Measurements from ENCODE around the gene HDAC7.

Gene HDAC7

DNA sequence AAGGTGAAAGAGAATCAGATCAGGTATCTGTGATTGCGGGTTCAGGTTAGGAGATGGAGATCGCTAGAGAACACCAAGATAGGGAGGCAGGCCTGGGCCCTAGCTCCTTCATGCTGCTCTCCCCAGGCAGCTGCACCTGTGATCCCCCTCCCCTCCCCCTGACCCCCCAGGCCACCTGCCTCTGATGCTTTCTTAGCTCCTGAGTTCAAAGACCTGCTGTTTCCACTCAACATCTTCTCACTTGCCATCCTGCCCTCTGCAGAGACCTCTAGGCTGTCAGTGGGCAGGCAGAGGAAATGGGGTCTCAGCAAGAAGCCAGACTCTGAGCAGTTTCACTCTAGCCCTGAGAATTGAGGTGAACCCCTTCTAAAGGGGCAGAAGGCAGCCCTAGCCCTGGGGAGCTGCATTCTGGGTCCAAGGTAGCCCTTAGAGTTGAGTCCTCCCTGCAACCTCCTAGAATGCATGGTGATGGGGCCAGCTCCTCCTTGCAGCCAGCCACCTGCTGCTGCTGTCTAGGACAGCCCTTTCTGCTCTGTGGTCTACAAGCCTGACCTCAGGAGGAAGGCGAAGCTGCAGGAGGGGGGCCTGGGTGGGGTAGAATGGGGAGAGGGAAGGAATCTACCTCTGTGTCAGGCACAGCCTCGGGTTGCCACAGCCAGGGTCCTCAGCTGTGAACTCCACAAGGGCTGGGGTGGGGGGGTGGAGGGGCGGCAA, 53.0 kb downstream of the HDAC7 start:
- no peak for DNase-seq

DNA sequence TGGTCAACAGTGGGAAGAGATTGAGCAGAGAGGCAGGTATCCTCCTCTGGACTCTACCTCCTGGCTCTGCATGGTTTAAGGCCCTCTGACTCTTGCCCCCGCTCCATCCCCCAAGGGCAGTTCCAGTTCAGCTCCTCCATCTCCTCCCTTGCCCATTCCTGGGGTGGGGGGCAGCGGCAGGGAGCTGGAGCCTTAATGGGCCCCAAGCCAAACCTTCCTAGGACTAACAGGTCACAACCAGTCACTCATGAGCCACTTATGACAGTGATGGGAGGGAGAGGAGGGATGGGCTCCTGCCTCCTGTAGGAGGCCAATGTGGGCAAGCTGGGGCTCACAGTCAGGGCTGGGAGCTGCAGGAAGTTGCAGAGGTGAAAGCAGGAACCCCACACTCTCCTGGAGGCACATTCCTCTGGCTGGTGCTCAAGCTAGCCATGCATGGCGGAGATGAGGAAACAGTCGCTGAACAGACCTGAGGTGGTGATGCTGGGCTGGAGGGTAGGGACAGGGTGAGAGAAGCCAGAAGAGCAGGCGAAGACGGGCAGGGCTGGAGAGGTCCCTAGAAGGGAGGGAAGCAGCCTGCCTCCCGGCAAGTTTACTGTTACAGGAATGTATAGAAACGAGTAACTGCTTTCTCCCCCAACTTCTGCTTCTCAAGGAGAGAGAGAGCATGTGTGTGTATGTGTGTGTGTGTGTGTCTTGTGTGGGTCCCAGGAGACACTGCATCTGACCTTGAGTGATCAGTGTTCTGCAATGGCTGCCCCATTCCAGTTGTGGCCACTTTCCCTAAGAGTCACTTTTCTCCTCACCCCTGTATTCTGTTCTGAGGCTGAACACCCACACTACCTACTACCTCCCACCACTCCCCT, 56.0 kb downstream of the HDAC7 start:
- no peak for DNase-seq

DNA sequence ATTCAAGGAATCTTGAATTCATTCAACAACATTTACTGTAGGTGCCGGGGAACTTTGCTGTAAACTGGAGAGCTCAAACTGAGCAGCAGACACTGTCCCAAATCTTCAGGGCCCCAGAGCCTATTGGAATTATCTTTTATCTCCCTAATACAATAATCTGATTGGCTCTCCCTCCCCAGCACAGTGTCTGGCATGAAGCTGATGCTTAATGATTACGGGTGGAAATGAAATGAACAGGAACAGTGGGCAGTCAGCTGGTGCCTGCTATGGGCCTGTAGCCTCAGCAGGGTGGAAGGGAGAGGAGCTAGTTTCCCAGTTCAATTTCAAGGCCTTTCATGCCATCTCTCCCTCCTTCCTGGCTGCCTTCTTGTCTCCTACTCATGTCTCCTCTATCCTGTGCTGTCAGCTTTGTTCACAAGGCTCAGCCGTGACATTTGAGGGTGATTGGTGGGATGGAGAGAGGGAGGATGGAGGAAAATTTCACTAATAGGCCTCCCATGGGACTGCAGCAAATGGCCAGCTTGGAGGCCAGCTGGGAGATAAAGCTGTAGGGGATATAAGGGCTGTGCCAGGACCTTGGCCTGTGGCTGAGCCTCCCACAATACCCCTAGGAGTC, 56.7 kb downstream of the HDAC7 start:
- DNase-seq = no peak

DNA sequence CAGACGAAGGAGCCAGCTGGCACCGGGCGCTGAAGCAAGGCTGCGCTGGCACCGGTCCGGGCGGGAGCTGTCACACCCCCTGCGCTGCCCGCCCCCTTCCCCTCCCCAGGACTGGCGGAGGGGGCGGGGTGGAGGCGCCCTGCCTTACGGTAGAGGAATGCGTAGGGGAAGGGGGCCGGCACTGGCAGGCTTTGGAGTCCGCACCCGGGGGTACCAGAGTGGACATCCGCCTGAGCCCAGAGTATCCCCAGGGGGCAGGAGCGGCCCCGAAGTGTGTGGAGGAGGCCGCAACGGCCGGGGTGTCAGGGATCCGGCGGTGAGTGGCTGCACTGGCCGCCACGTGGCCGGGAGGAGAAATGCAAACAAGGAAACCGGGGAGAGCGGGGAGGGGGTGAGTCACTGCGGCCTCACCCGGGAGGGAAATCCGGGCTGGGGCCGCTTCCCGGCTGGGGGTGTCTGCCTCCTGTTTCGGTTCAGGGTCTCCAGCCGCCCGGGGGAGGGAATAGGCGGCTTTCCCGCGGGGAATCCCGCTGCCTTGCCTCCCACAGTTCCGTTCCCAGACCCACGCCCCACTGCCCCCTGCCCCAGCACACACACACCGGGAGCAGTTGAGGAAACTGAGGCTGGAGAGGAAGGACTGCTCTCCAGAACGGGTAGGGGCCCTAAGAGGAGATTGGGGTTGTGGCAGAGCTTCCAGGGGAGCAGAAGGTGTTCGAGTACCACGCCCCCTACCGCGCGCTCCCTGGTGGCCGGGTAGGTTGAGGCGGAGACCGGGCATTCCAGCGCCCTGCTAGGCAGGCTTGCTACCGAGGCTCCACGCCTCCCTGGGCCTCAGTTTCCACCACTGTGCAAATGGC, 60.6 kb downstream of the HDAC7 start, which contains the start of gene RAPGEF3:
Gene RAPGEF3 (minus strand): TSS at position 47 of the 857 bp plus-strand sequence. CDS start 324 bp downstream, outside the sequence.
- DNase-seq = peak in 50 of 51 donors; percentile 59 to 98 (median 92)

DNA sequence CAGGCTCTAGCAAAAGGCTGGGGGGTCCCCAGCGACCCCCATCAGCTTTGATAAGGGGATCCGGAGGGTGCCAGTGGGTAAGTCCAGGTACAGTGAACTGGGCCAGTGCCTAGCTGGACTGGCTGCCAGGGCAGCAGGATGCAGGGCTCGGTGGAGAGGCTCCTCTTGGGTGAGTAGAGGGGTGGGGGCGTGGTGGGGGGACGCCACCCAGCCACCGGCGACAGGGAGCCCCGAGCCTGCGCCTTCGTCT, 61.2 kb downstream of the HDAC7 start:
- DNase-seq = no peak

DNA sequence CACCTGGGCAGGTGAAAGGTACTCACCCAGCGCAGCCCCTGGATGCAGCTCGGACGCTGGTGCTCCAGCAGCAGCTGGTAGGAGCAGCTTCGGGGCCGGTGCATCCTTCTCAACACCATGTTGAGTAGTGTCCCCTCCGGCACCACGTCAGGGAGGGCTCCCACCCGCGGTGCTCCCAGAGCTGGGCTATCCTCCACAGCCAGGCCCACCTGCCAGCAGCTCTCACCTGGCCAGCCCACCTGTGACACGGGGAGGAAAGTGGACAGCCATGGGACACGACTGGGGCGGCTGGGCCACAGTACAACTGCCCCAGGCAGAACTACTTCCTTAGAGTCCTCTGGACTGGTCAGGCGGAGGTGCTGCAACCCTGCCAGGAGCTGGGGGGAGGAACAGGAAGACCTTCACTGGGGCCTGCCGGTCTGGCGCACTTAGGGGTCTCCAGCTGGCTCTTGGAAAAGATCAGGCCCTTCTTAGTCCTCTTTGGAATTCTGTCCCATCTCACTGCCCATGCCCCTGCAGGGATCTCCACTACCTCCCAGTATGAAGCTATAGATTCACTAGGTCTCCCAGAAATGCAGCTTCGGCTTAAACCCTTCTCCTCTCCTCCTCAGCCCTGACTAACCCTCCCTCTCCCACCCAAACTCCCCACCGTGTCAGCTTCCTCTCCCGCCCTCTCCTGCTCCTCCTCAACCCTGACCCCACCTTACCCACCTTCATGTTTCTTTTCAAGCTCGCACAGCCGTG, 61.7 kb downstream of the HDAC7 start:
- peak in 23 of 51 donors; percentile 18 to 78 (median 47) for DNase-seq

DNA sequence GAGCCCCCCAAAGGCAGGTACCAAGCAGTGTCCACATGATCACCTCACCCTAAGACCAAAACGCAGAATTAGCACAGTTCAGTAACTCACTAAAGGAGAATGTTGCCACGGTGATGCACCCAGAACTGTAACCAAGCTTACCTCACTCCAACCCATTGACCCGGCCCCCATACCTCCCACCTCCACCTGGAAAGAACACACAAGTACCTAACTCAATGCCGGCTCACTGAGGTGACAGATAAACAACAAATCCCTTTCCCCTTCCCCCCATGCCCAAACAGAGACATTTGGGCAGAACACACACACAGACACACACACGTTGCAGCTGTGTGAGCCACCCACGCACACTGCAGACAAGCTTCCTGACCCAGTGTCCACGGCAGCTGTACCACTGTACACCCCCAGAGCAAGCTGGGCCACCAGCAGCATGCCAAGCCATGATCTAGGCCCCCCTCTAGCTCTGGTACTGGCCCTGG, 62.3 kb downstream of the HDAC7 start:
- peak in 7 of 51 donors; percentile 31 to 68 (median 50) for DNase-seq

DNA sequence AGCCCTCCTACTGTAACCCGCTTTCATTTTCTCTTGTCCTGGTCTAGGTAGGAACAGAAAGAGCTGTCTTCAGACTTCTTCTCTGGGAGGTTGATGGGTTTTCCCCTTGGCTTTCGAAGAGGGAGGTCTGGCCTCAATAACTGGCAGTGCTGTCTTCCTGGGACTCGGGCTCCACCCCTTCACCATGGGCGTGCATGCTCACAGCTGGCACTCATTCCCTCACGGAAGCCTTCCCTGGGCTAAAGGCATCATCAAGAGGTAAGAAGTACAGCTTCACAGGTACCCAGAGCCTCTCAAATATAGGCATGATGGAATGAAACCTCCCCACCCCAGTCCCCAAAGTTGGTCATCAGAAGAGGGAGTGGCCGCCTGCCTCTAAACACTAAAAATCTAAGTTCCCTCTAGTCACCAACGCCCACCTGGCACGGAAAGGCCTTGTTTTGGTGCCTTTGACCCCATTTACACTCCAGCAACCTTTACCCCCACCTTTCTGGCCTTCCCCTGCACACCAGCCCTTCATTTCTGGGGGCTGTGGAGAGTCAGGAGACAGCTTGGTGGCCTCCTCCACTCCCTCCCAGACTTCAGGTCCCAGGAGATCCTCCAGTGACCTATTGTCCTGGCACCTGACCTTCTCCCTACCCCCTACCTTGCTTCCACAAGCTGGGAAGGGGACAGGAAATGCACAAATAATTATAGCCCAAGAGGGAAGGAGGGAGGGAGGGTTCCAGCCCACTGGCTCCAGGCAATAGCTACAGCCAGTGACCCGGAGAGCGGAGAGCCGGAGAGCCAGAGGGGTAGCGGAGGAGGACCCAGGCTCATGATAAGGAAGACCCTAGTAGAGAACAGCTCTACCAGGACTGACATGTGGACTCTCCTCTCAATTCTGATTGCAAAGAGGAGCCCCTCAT, 63.8 kb downstream of the HDAC7 start:
- DNase-seq = peak in 7 of 51 donors; percentile 15 to 40 (median 19)

DNA sequence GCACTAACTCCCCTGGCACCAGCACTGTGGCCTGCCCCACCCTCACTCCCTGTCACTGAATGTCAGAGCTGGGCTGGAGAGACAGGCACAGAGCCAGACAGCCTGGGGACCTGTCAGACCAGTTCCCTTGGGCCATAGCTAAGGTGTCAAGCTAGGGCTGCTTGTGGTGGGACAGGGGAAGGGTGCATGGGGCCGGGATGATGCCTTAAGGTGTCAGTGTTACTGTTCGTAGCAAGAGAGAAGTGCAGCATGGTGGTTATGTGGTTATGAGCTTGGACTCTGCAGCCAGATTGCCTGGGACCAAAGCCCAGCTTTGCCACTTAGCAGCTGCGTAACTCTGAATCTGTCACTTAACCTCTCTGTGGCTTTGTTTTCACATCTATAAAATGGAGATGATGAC, 64.8 kb downstream of the HDAC7 start:
- peak in 6 of 51 donors; percentile 13 to 32 (median 19) for DNase-seq

DNA sequence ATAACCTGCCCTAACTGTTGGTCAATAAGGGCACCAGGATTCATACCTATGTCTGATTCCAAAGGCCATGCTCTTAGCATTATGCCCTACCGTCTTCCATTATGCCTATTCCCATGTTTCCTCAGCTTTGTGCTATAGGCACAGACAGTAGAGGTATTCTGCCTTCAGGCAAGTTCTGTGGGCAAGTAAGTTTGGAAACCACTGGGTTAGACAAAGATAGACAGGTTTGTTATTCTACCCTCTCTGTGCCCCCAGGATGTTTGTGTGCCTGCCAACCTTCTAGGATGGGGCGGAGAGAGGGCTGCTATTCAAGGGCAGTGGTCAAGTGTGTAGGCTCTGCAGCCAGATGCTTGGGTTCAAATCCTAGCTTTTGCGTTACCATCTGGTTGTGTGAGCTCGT, 65.6 kb downstream of the HDAC7 start:
- no peak for DNase-seq

DNA sequence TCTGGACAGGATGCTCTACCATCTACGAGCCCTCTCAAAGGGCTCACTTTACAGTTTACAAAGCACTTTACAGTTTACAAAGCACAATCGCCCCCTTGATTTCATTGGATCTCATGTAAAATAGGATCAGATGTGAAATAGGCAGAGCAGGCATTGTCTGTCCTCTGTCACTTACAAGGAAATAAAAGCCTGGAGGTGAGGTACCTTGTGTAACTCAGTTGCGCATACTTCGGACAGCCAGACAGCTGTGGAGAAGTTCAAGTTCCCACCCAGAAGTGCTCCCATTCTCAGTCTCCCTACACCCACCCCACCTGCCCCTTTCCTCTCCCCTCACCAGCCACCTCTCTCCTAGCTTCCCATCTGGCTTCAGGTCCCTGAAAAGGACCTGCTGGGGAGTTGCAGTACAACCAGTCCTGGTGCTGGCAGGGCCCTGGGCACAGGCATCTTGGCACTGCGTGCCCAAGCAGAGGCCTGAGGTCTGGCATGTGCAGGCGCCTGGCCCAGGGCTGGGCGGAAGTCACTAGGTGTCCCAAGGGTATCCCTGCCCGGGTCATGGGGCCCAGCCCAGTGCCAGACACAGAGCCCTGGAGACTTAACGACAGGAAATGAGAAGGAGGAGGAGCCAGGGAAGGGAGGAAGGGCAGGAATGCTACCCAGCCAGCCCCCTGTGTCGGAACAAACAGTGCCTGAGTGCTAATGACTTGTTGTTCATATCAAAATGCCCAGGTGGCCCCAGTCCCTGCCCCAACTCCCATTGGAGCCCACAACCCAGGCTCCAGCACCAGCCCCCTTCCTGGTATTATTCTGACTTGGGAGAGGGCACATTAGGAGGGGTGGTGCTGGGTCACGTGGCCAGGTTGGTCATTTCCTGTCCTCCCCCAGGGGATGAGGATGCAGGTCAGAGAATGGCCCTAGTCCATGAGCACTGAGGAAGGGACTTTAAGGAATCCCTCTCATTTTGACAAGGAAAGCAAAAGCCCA, 66.4 kb downstream of the HDAC7 start:
- DNase-seq = peak in 13 of 51 donors; percentile 23 to 52 (median 33)

DNA sequence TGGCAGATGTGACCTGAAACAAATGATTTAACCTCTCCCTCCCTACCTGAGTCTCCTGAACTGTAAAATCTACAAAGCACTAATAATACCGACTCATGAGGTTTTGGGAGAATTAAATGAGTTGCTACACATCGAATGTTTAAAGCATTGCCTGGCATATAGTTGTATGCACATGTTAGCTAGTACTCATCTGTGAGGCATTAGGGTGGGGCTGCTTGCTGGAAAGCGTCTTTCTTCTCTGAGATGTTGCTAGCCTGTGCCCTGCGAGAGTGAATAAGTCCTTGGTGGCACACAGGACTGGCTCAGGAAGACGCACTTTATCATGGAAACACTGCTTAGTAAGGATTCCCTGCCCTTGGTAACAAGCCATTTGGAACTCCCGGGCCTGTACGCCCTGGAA, 67.2 kb downstream of the HDAC7 start:
- DNase-seq = no peak

DNA sequence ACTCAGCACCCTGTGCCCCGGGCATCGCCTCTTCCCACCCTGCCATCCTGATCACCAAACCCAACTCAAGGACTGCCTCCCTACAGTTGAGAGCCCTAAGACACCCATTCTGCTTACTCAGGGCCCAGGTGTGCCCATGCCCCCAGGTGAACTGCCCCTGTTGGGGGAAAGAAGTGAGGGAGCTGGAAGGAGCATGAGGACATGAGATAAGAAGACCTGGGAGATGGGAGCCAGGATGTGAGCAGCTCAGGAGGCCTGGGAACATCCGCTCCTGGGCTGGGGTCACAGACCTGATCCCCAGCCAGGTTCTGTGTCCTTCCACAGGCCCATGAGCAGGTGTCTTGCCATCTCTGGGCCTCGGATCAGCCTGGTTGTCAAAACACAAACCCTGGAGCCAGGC, 67.6 kb downstream of the HDAC7 start:
- no peak for DNase-seq

DNA sequence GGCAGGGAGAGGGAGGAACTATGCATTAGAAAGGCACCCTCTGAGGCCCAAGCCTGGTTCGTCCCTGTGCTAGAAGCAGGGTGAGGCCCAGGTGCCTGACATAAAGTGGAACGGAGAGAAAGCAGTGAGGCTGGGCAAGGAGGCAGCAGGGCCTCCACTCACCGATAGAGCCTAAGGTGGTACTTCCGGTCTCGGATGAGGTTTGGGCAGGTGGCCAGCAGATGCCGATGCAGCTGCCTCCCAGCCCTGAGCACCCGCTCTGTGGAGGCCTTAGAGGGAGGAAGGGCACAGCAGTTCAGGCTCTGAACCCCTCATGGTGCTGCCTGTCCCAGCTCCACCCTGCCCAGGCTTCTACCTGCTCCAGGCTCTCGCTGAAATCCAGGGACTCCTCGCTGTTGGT, 68.1 kb downstream of the HDAC7 start:
- no peak for DNase-seq

DNA sequence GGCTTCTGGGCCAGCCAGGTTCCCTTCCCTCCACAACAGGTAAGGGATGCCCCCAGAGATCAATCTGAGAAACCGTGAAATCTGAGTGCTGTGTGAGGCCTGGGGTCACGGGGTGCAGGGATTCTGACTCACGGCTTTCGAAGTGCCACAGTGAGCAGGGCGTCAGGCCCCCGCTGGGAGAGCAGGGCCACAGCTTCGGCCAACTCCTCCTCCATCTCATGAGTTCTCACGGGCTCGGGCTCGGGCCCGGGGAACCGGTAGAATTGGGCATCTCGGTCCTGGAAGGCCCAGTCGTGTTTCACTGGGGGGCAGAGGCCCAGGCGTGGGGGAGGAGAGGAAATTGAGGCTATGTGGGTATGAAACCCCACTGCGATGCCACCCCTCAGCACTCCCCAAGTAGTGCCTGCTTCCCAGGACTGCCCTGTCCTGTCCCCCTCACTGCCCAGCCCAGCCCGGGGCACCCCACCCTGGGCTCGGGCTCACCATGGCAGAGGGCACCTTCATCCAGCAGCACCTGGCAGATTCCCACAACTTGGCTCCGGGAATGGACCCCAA, 68.7 kb downstream of the HDAC7 start:
- no peak for DNase-seq

DNA sequence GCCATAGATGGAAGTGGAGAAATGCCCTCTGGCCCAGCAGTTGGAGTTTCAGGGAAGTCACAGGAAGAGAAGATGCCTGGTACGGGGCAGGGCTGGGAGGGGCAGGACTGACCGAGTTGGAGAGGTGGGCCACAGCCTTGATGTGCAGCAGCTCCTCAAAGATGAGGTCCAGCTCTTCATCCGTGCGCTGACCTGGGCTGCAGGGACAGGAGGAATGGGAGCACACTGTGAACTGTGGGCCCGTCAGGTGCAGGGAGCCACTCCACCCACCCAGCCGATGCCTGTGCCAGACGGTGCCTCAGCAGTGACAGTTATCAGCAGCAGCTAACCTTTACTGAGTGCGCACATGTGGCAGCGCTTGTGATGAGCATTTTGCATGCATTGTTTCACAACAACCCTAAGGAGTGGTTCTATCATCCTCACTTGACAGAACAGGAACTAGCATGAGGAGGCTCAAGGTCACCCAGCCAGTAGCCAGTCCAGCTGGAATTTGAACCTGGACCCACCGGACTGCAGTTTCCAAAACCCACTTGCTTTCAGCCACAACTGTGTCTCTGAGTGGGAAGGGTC, 69.4 kb downstream of the HDAC7 start:
- DNase-seq = no peak

DNA sequence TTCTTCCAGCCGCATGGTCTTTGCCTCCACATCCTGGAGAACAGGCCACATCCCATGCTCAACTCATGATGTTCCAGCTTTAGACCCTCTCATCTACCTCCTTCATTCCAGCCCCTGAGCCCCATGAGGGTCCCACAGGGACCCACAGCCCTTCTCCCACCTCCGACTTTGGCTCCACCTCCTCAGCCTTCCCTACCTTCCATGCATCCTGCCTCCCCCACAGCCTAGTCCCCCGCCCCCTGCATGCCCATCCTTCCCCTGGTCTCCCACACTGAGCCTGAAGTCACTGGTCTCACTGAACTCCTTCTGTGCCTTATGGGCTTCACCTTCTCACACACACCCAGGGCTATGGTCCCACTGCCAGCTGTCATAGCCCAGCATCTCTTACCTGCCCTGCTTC, 70.8 kb downstream of the HDAC7 start:
- DNase-seq = no peak

DNA sequence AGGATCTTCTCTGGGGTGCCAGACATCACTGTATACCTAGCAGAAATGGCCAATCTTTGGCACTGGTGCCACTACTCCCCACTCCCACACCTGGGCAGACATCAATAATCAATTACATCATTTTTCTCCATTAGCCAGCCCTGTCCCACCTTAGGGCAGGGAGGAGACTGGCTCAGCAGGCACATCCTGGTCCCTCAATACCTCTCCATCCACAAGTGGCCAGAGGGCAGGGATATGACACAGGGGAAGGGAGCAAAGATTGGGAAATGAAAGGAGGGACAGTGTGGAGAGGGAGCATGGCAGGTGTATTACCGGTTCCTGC, 71.2 kb downstream of the HDAC7 start:
- no peak for DNase-seq
